Stimulated activated naive B cell treated with anti-CD40 and anti-IgM and Interleukin-4, amounts not matched to agents 10 μg/mL and 1 μg/mL and 100 μg/mL, for 72 hours (primary cell): ENCODE data around the gene MAN2A1.
A peak's percentile ranks its signal among the peaks of the same experiment; 100 is the strongest.

Experiments
- ATAC-seq, 2 donors: fragments of 150-1000 bp; cut with Tn5 transposase; replicated peaks; 2 replicates each; pipeline ENCODE4 v1.10.0; 2021; ENCODE audit warnings: moderate library complexity in 1 of 2
- DNase-seq: peaks from one replicate; pipeline ENCODE4 v3.0.0; 2021
- H3K27ac Mint-ChIP-seq: one replicate; pipeline ENCODE4 v1.8.0; 2022; ENCODE audit warnings: mild to moderate bottlenecking, mixed read lengths
- H3K27me3 Mint-ChIP-seq, 2 donors: one replicate each; pipeline ENCODE4 v1.8.0; 2022; ENCODE audit warnings: mixed read lengths in 2 of 2
- H3K36me3 Mint-ChIP-seq, 2 donors: one replicate each; pipeline ENCODE4 v1.8.0; 2022; ENCODE audit warnings: mixed read lengths in 2 of 2, mild to moderate bottlenecking in 1 of 2
- H3K4me1 Mint-ChIP-seq, 2 donors: one replicate each; pipeline ENCODE4 v1.8.0; 2022; ENCODE audit warnings: mixed read lengths in 2 of 2, mild to moderate bottlenecking in 1 of 2
- H3K4me3 Mint-ChIP-seq, 2 donors: one replicate each; pipeline ENCODE4 v1.8.0; 2022; ENCODE audit warnings: mild to moderate bottlenecking in 2 of 2, mixed read lengths in 2 of 2, moderate library complexity in 1 of 2
- H3K9me3 Mint-ChIP-seq, 2 donors: one replicate each; pipeline ENCODE4 v1.8.0; 2022; ENCODE audit warnings: mixed read lengths in 2 of 2, mild to moderate bottlenecking in 1 of 2

Gene MAN2A1

GRCh38 chr5:109690975-109691574, 1.3 kb downstream of the MAN2A1 start:
- Mint-ChIP-seq H3K36me3 (peaks cover 13 to 24% of the 10 kb centered on the region in 2 donors), H3K4me1 (peaks cover 38 to 47% of the 10 kb centered on the region in 2 donors), H3K27ac (peak overlapping the region; percentile 97), H3K27me3 (peaks cover 0 to 1% of the 10 kb centered on the region in 2 donors), H3K4me3 (peak overlapping the region; percentile 88 to 98), H3K9me3 (no peaks in the 10 kb centered on the region)
- ATAC-seq (peak; percentile 21 to 22), DNase-seq (peak; percentile 43)

DNA sequence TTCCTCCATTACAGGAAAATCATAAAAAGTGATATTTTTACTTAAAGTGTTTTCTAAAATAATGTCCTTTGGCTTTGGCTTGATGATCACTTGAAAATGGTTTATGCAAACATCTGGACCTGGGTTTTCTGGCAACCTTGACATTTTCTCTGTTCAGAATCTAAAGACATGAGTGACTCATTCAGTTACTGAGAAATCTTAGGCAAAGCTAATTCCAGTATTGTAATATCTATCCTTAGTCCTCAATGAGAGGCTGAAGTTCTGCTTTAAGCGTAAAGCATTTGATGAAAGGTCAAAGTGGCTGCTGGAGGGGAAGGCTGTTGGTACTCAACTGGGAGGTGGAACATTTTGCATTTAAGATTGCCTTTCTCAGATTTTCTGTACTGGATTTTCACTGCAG, 2.3 kb downstream of the MAN2A1 start:
- Mint-ChIP-seq H3K4me1 (peaks cover 45 to 56% of the 10 kb centered on the region in 2 donors), H3K27ac (peak overlapping the region; percentile 80), H3K36me3 (peaks cover 16 to 29% of the 10 kb centered on the region in 2 donors), H3K27me3 (no peaks in the 10 kb centered on the region), H3K4me3 (peak overlapping the region; percentile 88 to 98), H3K9me3 (no peaks in the 10 kb centered on the region)
- DNase-seq, result peak; percentile 5
- ATAC-seq, result peak; percentile 11 to 16

DNA sequence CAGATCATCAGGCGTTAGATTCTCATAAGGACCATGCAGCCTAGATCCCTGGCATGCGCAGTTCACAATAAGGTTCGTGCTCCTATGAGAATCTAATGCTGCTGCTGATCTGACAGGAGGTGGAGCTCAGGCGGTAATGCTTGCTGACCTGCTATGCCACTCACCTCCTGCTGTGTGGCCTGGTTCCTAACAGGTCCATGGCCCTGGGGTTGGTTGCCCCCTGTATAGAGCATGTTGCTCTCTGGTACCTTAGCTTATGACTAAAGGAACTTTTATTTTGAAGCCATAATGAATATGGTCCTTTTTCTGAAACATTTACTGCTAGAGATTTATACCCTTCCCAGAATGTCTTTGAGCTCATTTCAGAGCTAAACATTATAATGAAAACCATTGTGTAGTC, 3.1 kb downstream of the MAN2A1 start:
- H3K27ac Mint-ChIP-seq, result peak overlapping the region; percentile 59

GRCh38 chr5:109693535-109694400, 4.0 kb downstream of the MAN2A1 start:
- Mint-ChIP-seq H3K4me1 (peaks cover 49 to 72% of the 10 kb centered on the region in 2 donors), H3K9me3 (no peaks in the 10 kb centered on the region), H3K36me3 (peaks cover 23 to 35% of the 10 kb centered on the region in 2 donors), H3K27ac (peak overlapping the region; percentile 37), H3K4me3 (peak overlapping the region; percentile 88 to 98), H3K27me3 (no peaks in the 10 kb centered on the region)
- no peak for DNase-seq
- no peak for ATAC-seq

More for the DNA sequence above, 3.1 kb downstream of the MAN2A1 start:
- Mint-ChIP-seq H3K9me3 (no peaks in the 10 kb centered on the region), H3K4me3 (peak overlapping the region; percentile 88 to 98), H3K27me3 (no peaks in the 10 kb centered on the region), H3K36me3 (peaks cover 20 to 30% of the 10 kb centered on the region in 2 donors), H3K4me1 (peaks cover 46 to 65% of the 10 kb centered on the region in 2 donors)
- no peak for DNase-seq
- no peak for ATAC-seq

DNA sequence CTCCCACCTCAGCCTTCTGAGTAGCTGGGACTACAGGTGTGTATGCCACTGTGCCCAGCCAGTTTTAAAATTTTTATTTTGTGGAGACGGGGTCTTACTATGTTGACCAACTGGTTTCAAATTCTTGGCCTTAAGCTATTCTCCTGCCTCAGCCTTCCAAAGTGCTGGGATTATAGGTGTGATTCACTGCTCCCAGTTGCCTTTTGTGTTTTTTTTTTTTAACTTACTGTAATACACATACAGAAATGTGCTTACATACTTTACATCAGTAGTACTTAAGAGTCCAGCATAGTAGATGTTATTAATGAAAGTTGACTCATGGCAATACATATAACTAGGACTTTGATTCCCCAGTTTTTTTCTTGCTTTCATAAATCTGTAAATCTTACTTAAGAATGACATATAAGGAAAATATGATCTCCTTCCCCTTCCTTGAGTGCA, 4.7 kb downstream of the MAN2A1 start:
- no peaks in the 10 kb centered on the region for H3K27me3 Mint-ChIP-seq
- H3K27ac Mint-ChIP-seq, result peak overlapping the region; percentile 93
- no peaks in the 10 kb centered on the region for H3K9me3 Mint-ChIP-seq
- peaks cover 52 to 76% of the 10 kb centered on the region in 2 donors for H3K4me1 Mint-ChIP-seq
- ATAC-seq, result no peak
- DNase-seq, result no peak
- H3K36me3 Mint-ChIP-seq, result peaks cover 27 to 40% of the 10 kb centered on the region in 2 donors
- H3K4me3 Mint-ChIP-seq, result peak overlapping the region; percentile 76 to 98

DNA sequence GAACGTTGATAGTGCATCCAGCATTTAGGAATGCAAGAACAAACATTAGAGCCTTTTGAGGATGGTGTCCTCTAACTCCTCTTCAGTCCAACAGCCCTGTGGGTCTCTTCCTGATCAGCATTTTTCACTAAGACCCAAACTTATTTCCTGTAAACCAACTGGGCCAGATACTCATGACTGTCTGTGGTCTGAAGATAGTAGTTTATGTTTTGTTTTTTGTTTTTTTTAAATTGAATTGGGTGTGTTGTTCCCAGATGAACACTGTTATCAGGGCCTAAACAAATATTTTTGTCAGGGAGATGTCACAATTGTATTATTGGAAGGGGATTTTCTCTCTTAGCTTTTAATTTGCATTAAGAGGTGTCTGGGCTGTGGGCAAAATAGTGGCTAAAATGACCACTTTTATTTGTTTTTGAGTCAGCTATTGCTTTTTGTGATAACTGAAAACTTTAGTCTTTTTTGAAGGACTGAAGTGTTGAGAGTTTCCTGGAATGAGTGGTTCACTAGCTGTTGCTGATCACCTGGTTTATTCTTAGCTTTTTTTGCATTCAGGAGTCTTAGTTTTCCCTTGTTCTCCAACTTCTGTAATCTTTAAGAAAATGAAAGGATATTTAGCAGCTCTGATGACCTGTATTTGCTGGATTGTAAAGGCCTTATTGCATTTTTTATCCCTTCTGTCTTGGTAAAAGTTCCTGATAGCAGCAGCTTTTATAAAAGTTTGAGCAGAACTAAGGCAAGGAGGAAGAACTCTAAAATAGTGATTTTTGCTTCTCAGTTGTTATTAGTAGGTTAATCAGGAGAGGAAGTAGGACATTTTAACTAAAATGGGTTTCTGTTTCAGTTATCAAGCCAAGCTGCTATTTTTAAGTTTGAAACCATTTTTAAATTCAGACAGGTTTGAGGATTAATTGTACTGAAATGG, 5.5 kb downstream of the MAN2A1 start:
- Mint-ChIP-seq H3K9me3 (no peaks in the 10 kb centered on the region), H3K4me1 (peaks cover 57 to 84% of the 10 kb centered on the region in 2 donors), H3K4me3 (peak overlapping the region; percentile 76 to 98), H3K27ac (peak overlapping the region; percentile 93), H3K36me3 (peaks cover 30 to 44% of the 10 kb centered on the region in 2 donors), H3K27me3 (no peaks in the 10 kb centered on the region)
- DNase-seq, result no peak
- ATAC-seq, result peak; percentile 53 to 54

GRCh38 chr5:109697339-109697738, 7.6 kb downstream of the MAN2A1 start:
- DNase-seq (no peak), ATAC-seq (no peak)
- Mint-ChIP-seq H3K27me3 (no peaks in the 10 kb centered on the region), H3K36me3 (peaks cover 36 to 47% of the 10 kb centered on the region in 2 donors), H3K9me3 (no peaks in the 10 kb centered on the region), H3K27ac (peak overlapping the region; percentile 20), H3K4me3 (no peak overlapping the region), H3K4me1 (peaks cover 65 to 99% of the 10 kb centered on the region in 2 donors)

DNA sequence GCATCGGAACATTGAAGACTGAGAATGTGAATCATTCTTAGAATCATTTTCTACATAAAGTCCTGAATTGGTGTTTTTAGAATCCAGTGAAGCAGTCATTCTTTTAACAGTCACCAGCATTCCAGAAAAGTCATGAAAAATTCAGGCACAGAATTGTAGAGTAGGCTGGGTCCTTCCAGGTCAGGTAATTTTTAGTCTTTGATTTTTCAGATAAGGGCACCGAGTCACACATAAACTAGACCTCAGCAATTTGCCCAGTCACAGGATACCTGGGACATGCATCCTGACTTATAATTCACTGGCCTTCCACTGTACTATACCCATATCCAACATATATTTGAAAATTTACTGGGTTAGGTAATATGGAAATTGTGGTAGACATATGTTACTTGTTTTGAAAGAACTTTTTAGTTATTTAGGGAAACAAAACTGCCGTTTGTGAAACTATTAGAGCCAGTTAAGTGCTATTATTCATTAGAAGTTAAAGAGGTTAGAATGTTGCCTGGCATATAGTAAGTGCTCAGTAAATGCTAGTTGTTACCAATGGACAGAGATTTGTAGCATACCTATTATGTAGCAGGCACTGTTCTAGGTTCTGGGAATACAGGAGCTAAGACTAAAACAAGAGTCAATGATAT, 10.9 kb downstream of the MAN2A1 start:
- Mint-ChIP-seq H3K27me3 (no peaks in the 10 kb centered on the region), H3K27ac (peak overlapping the region; percentile 9), H3K4me3 (no peak overlapping the region), H3K36me3 (peaks cover 28 to 38% of the 10 kb centered on the region in 2 donors), H3K9me3 (no peaks in the 10 kb centered on the region), H3K4me1 (peaks cover 52 to 79% of the 10 kb centered on the region in 2 donors)
- ATAC-seq, result no peak
- DNase-seq, result no peak

DNA sequence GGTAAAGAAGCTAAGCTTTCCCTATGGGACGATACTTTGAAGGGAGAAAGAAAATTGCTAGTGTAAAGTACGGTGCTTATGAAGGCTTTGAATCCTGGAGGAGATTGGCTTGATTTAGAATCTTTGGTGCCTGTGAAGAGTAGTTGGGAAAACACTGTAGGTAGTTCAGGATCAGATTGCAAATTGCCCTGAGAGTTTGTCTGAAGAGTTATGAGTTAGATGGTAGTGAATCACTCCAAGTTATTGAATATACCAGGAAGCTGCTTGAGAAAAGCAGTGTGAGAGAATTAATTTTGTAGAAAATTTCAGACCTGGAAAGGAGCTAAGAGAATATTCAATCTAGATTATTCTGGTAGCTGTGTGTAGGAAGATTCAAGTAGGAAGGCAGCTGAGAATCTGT, 11.5 kb downstream of the MAN2A1 start:
- ATAC-seq (no peak), DNase-seq (no peak)
- no peaks in the 10 kb centered on the region for H3K9me3 Mint-ChIP-seq
- peaks cover 30 to 38% of the 10 kb centered on the region in 2 donors for H3K36me3 Mint-ChIP-seq
- H3K4me1 Mint-ChIP-seq, result peaks cover 48 to 73% of the 10 kb centered on the region in 2 donors
- H3K27me3 Mint-ChIP-seq, result no peaks in the 10 kb centered on the region
- no peak overlapping the region for H3K4me3 Mint-ChIP-seq
- no peak overlapping the region for H3K27ac Mint-ChIP-seq

DNA sequence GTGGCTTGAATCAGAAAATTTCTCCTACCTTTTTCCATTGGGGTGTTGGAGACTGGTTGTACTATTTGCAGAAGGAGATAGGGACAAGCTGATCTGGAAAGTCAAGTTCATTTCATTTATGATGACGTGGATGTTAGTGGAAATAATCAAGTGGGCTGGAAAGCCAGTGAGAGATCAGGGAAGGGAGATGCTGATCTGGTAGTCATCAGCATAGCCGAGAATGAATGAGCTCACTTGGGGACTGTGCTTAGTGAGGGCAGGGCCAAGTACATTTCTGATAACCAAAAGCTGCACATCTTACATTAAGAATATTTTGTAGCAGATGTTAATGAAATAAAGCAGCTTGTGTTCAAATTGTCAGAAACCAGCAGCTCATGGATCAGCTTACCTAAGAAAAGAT, 12.1 kb downstream of the MAN2A1 start:
- Mint-ChIP-seq H3K4me1 (peaks cover 43 to 67% of the 10 kb centered on the region in 2 donors), H3K36me3 (peaks cover 27 to 35% of the 10 kb centered on the region in 2 donors), H3K27ac (no peak overlapping the region), H3K9me3 (no peaks in the 10 kb centered on the region), H3K4me3 (no peak overlapping the region), H3K27me3 (no peaks in the 10 kb centered on the region)
- DNase-seq (no peak), ATAC-seq (no peak)

DNA sequence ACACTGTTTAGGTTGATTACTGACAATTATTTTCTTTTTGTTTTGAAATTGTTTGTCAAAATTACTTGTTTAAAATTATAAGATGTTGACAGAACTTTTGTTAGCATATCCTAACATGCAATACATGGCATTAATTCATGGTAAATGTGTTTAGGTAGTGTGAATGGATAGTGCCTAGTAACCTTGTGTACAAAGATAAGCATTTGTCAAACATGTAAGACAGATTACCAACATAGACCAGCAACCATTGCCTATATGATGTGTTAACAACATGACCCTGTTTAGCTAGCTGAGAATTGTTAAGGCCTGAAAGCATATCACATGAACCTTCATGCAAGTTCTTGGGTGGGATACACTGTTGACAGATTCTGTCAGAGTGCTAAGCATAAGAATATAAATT, 13.4 kb downstream of the MAN2A1 start:
- H3K9me3 Mint-ChIP-seq, result no peaks in the 10 kb centered on the region
- ATAC-seq (no peak), DNase-seq (no peak)
- no peak overlapping the region for H3K27ac Mint-ChIP-seq
- H3K4me1 Mint-ChIP-seq, result peaks cover 46 to 63% of the 10 kb centered on the region in 2 donors
- no peak overlapping the region for H3K4me3 Mint-ChIP-seq
- H3K36me3 Mint-ChIP-seq, result peaks cover 30 to 38% of the 10 kb centered on the region in 2 donors
- H3K27me3 Mint-ChIP-seq, result no peaks in the 10 kb centered on the region

DNA sequence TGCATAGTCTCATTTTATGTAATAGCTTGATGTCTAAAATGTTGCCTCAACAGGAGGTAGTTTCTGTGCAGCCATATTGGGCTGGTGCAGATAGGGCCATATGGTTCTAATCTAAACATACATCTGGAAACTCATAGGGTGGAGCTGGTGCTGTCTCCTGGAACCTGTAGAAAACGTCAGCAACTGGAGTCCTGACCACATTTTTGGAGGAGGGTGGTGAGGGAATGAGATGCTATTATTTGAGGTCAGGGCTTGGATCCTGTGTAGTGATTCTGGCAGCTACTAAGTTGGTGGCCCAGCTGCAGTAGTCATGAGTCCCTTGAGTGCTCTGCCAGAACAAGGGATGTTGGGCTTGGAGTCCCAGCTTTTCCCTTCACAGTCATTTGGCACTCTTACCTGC, 14.1 kb downstream of the MAN2A1 start:
- DNase-seq (no peak), ATAC-seq (no peak)
- H3K27ac Mint-ChIP-seq, result no peak overlapping the region
- H3K36me3 Mint-ChIP-seq, result peaks cover 28 to 39% of the 10 kb centered on the region in 2 donors
- H3K27me3 Mint-ChIP-seq, result no peaks in the 10 kb centered on the region
- H3K4me1 Mint-ChIP-seq, result peaks cover 50 to 64% of the 10 kb centered on the region in 2 donors
- H3K9me3 Mint-ChIP-seq, result no peaks in the 10 kb centered on the region
- no peak overlapping the region for H3K4me3 Mint-ChIP-seq

- H3K9me3 Mint-ChIP-seq, result no peaks in the 10 kb centered on the region
- H3K4me3 Mint-ChIP-seq, result no peak overlapping the region
- H3K27me3 Mint-ChIP-seq, result no peaks in the 10 kb centered on the region
- H3K4me1 Mint-ChIP-seq, result peaks cover 48 to 64% of the 10 kb centered on the region in 2 donors
- DNase-seq (no peak), ATAC-seq (no peak)
- peaks cover 26 to 35% of the 10 kb centered on the region in 2 donors for H3K36me3 Mint-ChIP-seq
- no peak overlapping the region for H3K27ac Mint-ChIP-seq
Measured at GRCh38 chr5:109704282-109704952, 14.7 kb downstream of the MAN2A1 start.
